NOMO-1 treated with DMSO at 0.1 percent for 48 hours (cell line): ENCODE data around the gene SWT1.
A peak's percentile ranks its signal among the peaks of the same experiment; 100 is the strongest.

ENCODE experiments used
- DNase-seq: peaks from one replicate; lab custom pipeline; 2025; ENCODE audit not compliant: unreplicated experiment; lab: John Stamatoyannopoulos, UW

SWT1 gene

DNA sequence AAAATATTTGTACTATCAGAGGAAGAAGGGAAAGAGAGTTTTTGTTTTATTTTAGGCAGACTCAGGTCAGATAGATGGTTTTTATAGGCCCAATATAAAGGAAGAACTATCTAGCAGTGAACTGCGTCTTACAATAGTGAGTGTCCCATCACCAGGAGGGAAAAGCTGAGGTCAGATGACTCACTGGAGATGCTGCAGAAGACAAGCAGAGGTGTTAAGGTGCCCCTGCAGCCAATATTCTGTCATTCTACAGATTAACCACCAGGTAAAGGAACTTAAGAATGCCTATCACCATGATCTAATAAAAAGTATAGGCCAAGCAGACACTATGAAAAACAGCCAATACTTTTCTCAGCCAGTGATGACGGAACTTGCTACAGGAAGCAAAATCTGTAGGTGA, 130.5 kb downstream of the SWT1 start:
- DNase-seq: no peak

DNA sequence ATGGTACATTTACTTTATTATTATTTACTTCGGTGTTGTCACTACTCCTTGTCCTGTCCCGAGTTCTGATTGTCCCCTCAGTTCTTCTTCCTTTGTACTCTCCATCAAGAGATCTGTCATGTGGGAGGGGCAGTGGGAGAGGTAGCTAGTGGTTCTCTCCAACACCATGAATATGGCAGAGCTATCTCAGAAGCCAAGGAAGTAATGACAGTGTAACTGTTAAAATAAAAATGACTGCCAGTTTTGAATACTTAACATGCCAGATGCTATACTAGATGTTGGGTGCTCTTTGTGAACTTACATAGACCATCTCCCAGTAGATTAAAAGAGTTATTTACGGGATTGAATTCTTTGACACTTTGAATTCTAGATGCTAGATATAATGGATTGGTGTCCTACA, 131.5 kb downstream of the SWT1 start:
- no peak for DNase-seq

DNA sequence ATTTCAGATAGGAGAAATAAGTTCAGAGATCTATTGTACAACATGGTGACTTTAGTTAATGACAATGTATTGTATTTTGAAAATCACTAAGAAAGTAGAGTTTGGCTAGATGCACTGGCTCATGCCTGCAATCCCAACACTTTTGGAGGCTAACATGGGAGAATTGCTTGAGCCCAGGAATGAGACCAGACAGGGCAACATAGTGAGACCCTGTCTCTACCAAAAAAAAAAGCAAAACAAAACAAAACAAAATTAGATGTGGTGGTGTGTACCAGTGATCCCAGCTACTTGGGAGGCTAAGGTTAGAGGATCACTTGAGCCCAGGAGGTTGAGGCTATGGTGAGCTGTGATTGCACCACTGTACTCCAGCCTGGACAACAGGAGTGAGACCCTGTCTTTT, 132.9 kb downstream of the SWT1 start:
- DNase-seq: no peak

DNA sequence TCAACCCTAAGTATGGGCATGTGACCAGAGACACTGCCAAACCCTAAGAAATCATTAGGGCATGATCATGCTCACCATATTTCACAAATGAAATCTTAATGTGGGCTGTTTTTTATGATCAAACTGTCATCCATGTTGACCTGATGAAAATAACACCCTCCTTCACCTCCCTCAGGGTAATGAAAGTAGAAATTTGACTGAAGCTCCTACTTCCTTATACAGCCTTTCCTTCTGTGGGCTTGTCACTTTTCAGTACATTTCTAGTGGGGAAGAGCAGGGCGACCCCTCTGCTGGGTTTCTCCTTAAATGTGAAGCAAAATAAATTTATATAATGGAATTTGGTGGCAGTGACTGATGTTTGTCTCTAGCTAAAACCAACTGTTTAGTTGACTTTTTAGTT, 134.2 kb downstream of the SWT1 start:
- DNase-seq: no peak

DNA sequence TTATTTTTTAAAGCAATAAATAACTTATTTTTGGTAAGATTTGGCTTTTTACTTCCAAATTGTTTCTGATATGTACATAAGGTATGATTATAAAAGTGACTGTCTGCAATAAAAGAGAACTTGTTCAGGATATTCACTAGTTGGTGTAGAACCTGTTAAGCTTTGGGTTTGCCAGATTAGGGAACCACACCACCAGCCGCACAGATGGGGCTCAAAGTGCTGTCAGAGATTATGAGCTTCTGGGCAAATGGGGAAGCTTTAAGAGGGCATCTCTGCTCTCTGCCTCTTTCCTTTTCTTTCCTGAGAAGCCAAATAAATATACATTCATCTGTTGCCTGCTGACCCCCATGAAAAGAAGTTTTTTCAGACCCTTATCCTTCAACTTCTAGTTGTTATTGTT, 134.7 kb downstream of the SWT1 start:
- peak; percentile 52 for DNase-seq

DNA sequence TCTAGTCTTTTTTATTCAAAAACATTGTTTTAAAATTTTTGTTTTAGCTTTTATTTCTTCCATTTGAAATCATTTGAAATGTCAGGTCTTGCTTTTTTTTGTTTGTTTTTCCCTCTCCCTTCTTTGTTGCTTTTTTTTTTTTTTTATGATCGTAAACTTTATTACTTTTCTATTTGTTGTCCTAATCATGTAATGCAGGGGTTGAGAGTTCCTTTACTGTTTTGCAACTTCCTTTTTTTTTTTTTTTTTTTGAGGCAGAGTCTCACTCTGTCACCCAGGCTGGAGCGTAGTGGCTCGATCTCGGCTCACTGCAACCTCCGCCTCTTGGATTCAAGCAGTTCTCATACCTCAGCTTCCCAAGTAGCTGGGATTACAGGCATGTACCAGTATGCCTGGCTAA, 135.3 kb downstream of the SWT1 start:
- peak; percentile 17 for DNase-seq

DNA sequence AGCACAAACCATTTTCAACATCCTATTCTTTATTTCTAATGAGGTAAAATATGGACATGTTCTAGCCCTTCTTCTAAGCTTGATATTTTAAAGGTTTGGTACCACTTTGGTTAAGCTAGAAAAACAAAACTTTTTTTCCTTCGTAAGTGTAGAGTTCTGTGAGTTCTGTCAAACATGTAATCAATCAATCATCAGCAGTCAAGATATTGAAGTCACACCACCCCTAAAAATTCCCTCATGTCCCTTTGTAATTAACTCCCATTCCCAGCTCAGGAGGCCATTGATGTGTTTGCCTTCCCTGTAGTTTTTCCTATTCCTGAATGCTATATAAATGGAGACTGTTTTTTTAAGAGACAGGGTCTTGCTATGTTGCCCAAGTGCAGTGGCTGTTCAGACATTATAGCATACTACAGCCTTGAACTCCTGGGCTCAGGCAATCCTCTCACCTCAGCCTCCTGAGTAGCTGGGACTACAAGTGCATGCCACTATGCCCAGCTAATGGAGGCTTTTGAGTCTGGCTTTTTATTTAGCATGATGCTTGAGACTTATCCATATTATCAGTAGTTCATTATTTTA, 137.1 kb downstream of the SWT1 start:
- DNase-seq: no peak

DNA sequence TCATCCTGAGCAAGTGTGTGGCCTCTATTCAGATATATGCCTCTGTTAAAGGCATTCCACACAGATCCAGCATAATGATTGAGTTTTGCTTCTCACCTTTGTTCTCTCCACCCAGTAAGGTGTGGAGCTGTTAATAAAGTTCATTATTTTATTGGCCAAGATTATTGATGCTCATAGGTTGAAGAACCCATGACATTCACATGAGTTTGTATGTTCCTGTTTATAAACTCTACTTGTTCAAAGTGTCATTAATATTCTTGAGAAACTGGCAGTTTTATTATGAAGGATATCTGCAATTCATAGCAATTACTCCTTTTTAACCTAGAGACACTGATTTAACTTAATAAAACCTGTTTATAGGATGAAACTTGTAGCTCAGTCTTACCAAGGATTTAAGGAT, 138.1 kb downstream of the SWT1 start:
- DNase-seq: no peak

DNA sequence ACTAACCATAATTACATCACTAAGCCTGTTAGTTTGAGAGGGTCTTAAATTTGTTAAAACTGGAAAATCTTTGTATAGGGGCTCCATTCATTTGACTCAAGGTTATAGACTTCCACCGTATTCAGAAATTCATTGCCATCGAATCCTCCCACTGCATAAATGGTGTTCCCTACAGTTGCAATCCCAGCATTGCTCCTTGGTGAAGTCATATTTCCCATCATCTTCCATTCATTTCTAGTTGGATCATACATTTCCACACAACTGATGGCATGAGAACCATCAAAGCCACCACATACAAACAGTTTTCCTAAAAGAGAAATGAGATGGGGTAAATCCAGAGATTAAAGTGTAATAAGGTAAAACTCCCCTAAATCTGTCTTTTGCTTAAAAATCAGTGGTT, 141.0 kb downstream of the SWT1 start:
- DNase-seq: no peak

DNA sequence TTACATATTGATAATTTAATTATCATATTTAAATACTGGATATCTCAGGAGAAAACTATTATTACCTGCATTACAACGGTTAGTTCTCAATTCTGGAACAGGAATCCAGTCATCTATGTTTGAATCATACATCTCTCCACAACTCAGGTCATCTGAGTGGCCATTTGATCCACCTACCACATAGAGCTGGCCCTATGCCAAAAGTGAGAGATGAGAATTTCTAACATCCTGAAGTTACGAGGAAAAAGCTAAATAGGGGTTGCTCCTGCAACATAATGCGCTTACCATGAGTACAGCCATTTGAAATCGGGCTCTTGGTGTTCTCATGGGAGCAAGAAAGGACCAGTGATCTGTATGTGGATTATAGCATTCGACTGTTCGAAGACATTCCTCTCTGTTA, 143.2 kb downstream of the SWT1 start:
- no peak for DNase-seq

DNA sequence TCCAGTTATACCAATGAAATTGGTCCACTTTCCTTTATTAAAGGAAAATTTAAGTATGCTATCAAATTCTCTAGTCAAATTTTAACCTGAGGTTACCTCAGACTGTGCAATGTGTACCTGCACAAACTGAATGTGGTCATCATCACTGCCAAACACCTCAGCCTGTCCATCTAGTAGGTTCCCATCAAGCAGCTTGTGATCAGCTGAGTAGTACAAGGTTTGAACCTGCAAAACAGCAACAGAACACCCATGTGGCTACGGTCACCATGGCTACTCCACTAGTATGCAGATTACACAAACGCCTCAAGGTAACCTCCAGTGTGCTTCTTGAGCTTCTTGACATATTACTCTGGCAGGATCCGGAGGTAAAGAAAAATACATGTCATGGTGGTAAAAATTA, 148.5 kb downstream of the SWT1 start:
- DNase-seq: no peak

DNA sequence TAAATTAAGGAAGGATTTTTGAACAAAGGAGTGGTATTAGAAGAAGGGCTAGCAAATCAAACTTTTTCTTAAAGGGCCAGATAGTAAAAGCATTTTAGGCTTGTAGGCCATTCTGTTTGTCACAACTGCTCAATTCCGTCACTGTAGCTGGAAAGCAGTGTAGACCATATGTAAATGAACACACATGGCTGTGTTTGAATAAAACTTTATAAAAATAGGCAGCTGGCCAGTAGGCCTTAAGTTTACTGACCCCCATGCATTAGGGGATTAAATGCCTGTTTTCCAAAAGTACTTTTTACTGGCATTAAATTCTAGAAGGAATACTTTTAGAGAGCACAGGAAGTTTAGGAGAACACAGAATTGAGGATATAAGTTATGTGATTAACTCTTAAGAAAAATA, 151.2 kb downstream of the SWT1 start:
- no peak for DNase-seq

DNA sequence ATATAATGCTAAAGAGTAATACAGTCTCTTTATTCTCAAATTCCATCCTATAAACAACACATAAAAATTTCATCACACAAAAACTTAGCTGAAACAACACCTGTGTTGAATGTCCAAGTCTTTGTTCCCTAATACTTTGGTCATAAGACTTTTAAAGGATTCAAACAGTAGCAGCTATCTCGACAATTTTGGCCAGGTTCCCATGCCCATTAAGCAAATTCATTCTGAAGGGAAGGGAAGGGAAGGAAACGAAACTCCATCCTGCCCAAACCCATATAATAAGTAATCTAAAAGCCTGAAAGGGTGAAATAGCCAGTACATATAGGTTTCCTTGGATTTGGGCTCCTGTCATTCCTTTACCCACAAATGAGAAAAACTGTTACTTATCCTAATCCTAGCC, 152.6 kb downstream of the SWT1 start:
- DNase-seq: no peak

DNA sequence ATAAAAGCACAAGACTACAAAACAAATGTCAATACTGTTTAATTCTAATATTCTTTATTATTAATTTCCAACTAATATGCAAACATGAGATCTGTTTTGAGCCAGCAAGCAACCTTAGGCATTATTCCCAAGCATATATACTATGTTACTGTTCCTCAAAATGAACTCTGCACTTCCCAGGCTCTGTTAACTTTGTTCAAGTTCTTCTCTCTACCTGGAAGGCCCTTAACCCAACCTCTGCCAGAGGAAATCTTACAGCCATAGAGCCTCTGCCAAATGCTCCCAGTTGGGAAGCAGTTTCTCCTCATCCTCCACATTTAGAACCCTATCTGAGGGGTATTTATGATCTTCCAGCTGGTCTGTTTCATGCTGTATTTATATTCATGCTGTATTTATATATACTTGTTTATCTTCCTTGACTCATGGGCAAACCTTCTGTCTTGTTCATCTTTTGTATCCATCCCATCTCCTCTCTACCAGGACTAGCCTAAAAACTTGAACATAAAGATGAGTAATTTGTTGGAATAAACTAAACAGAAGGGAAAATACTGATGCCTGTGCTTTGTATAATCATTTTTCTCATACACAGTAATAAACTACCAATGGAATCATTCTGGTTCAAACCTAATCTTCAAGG, 154.7 kb downstream of the SWT1 start:
- DNase-seq: no peak

DNA sequence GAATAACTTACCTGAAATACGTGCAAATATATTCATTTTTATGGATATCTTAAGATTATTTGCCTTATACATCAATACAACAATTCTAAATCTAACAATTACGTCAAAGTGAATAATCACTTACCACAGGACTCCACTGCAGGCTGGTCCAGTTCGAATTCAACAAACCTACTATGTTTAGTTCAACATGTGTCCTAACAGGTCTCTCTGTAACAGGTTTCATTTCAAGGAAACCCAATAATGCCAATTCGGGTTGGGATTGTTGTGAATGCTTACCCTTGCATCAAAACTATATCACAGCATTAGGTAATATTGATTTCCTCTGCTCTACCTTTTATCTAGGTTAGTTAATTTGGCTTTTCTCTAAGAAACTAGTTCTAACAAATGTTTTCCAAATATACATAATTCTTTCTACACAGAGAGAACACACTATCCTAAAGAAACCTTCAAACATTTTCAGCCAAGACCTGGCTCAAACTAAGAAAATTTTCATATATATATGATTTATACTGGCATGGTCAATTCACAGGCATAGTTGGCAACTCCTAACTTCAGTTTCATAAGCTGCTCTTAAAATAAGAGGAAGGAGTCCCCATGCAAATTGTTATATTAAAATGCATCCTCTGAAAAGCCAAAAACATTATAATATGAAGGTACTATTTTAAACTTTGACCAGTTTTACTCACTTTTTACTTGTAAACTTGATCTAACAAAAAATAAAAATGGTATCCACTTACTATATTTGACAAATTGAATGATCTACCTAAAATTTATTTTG, 155.6 kb downstream of the SWT1 start:
- peak; percentile 43 for DNase-seq

DNA sequence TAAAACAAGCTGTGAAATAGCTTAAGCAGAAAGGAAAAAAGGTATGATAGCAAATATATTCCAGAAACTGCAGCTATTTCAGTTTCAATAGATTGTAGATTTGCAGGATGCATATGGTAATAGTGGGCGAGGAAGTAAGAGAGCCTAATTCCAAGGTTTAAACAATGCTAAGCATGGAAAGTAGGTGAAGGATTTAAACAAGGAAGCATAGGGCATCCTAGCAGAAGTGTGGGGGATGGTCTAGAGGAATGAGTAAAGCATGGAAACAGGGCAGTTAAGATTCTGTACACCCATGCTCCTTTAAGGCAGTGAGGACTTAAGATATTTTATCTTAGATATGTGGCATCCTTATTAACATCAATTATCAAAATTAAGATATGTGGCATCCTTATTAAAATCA, 157.4 kb downstream of the SWT1 start:
- no peak for DNase-seq

DNA sequence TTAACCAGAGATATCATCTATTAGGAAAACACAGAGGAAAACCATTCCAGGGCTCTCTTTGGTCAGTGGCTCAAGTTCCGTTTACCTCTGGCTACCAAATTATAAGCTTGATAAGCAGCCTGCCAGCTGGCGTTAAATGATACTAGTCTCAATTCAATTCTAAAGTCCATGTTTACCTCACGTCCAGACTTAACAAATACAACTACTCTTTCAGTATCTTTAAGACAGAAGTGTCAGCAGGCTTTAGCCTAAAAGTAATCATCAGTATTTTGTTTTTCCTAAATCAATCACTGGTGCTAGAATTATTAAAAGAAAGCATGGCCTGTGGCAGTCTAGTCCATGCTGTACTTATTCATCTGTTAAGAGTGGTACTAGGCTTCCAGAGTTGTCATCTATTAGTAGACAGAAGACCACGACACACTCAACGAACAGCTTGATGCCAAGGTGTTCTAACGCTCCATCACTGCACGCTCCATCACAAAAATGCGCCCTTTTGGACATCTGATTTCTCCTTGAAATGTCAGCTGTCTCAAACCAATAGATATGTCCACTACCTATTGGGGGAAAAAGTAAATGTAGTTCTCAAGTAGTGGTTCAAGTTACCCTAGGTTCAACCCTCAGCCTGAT, 158.6 kb downstream of the SWT1 start:
- DNase-seq: no peak

DNA sequence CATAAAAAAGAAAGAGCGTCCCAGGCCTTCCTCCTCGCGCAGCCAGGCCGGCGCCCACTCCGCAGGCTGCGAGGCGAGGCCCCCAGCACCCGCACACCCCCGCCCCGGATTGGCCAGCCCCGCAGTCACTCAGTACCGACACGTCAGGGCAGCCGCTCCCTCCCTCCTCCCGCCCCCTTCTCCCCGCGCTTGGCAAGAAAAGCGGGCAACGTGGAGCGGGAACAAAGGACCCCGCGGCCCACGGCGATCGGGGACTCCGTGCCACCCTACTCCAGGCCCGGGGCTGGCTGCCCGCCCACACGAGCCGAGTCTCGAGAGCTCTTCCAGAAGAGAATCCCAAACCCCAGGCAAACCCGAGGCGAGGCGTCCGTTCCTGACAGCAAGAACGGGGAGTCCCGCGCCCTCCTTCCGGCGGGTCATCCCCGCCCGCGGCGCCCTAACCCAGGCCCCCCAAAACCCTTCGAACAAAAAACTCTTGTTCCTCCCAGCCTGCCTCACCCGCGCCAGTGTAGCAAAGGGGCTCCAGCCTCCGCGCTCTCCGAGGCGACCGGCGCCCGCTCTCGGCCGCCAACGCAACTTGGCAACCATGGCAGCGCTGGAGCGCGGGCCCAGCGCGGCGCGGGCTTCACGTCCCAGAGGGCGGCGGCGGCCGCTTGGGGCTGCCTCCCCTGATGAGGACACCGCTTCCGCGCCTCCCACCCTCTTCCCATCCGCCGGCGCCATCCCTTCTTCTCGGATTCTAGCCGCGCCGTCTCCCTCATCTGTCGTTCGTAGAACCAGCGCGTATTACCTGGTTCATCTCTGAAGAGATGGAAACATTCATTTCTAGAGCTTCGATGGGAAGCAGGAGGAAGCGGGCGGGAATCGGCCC, 159.4 kb downstream of the SWT1 start:
- DNase-seq: peak; percentile 61

DNA sequence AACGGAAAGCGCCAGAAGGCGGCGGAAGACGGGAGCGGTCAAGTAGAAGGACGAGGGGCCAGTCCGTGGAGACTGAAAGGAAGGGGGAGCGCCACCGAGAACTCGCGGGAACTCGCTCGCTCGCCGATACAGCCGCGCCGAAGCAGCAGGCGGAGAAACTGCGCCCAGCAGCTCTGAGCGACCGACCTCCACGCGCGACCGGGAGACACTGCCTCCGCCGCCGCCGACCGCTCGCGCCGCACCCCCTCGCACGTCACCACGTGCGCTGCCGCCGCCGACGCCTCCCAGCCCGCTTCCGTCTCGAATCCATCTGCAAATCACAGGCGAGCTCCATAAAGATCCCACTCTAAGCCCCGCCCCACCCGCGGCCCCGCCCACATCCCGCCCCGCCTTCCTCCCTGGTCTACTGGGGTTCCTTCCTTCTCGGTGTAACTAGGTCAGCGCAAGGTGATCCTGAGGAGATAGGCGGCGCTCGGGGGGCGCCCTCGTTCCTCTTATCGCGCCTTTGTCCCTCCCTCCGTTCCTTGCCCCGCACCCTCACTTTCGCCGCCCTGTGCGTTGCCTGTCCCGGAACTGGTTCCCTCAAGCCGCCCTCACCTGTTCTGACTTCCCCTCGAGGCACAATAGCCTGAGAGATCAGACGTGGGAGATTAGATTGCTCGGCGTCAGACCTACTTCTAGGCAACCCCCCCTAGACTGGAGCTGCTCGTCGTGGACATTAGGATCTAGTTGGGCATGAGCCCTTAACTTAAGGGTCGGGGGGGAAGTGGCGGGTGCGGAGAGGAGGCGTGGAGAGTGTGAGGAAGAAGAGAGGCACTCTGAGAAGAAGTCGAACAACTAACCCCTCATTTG, 160.3 kb downstream of the SWT1 start, which contains the start of gene IVNS1ABP:
TSS of gene IVNS1ABP (minus strand) at position 210 of the 852 bp plus-strand sequence. CDS start 7,750 bp downstream, outside the sequence.
- peak; percentile 97 for DNase-seq

DNA sequence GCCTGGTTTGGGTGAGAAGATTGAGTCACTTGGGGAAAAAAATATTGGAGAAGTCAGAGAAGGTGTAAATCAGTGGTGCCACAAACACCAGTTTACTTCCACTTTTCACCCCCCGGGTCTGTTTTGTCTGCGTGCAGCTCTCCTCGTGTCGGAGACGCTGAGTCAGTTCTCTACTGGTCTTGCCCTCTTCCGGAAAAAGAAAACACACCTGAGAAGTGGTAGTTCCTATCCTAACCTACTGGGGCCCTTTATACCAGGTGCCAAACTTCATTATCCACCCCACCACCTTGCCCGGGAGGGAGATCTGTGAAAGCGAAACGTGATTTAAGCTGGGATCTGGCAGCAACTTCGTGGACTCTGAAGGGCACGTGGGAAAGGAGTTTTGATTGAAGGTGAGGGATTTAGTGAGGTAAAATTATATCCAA, 160.9 kb downstream of the SWT1 start:
- peak; percentile 91 for DNase-seq
